Measurements from ENCODE around the gene RAD51B.

The RAD51B gene

DNA sequence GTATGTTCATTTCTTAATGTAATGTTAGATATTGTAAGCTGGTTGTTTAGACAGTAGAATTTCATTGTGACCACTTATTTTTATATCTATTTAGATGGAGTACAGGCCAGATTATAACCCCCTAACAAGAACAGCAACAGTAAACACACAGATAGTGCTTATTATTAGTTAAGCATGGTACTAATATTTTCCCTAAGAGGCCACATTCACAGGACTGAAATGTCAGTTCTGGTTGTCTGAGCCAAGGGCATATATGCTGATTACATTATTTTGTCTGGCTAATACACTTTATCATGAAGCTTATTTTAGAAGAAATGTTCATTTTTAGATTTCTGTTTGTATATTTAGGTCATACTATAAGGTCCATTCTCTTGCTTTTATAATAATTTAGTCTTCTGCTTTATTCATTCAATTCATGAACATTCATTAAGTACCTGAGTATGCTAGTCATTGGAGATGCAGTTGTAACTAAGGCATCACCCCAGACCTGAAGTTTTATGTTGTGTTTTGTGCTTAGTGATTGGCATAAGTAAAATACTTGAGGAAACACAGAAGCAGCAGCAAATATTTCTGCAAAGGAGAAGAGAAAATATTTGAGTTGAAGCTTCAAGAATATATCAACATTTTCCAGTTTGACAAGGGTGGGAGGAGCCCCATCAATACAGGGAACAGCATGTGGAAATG is 413.7 kb downstream of the RAD51B start:
- TF ChIP-seq, protein P1, sequence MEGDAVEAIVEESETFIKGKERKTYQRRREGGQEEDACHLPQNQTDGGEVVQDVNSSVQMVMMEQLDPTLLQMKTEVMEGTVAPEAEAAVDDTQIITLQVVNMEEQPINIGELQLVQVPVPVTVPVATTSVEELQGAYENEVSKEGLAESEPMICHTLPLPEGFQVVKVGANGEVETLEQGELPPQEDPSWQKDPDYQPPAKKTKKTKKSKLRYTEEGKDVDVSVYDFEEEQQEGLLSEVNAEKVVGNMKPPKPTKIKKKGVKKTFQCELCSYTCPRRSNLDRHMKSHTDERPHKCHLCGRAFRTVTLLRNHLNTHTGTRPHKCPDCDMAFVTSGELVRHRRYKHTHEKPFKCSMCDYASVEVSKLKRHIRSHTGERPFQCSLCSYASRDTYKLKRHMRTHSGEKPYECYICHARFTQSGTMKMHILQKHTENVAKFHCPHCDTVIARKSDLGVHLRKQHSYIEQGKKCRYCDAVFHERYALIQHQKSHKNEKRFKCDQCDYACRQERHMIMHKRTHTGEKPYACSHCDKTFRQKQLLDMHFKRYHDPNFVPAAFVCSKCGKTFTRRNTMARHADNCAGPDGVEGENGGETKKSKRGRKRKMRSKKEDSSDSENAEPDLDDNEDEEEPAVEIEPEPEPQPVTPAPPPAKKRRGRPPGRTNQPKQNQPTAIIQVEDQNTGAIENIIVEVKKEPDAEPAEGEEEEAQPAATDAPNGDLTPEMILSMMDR (IDR thresholded peaks at IDR 0.05; ENCODE audit: low read depth, low read length) = no peak
- H3K4me3 ChIP-seq (ENCODE audit: low read depth, low read length) = no peak overlapping the region

DNA sequence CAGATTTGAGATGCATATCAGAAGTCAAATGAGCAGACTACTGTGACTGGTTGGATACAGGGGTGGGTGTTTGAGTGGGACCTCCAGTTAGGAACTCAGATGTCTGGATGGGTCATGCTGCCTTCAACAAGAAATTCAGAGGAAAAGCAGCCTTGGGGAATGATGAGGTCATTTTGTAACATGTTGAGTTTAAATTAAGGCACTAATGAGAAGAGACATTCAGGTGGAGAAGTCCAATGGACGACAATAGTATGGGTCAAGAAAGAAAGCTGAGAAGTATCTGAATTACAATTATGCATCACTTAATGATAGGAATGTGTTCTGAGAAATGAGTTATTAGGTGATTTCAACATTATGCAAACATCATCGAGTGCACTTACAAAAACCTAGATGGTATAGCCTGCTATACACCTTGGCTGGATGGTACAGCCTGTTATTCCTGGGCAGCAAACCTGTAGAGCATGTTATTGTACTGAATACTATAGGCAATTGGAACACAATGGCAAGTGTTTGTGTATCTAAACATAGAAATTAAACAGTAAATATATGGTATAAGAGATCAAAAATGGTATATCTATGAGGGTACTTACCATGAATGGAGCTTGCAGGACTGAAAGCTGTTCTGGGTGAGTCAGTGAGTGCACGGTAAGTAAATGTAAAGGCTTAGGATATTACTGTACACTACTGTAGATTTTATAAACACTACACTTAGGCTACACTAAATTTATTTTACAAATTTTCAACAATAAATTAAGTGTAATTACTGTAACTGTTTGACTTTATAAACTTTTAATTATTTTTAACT is 414.7 kb downstream of the RAD51B start:
- TF ChIP-seq, protein P1 (IDR thresholded peaks at IDR 0.05; ENCODE audit: low read depth, low read length) = no peak
- no peak overlapping the region for H3K4me3 ChIP-seq (ENCODE audit: low read depth, low read length)

DNA sequence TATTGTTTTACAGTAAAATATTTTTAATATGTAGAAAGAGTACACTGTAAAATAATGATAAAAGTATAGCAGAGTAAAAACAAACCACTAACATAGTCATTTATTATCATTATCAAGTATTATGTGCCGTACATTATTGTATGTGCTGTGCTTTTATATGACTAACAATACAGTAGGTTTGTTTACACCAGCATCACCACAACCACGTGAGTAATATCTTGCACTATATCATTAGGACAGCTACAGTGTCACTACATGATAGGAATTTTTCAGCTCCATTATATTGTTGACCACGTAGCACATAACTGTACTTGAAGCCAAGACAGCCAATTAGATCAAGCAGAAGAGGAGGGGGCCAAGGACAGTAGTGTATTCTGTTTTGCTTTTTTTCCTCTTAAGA is 415.4 kb downstream of the RAD51B start:
- no peak overlapping the region for H3K4me3 ChIP-seq (ENCODE audit: low read depth, low read length)

DNA sequence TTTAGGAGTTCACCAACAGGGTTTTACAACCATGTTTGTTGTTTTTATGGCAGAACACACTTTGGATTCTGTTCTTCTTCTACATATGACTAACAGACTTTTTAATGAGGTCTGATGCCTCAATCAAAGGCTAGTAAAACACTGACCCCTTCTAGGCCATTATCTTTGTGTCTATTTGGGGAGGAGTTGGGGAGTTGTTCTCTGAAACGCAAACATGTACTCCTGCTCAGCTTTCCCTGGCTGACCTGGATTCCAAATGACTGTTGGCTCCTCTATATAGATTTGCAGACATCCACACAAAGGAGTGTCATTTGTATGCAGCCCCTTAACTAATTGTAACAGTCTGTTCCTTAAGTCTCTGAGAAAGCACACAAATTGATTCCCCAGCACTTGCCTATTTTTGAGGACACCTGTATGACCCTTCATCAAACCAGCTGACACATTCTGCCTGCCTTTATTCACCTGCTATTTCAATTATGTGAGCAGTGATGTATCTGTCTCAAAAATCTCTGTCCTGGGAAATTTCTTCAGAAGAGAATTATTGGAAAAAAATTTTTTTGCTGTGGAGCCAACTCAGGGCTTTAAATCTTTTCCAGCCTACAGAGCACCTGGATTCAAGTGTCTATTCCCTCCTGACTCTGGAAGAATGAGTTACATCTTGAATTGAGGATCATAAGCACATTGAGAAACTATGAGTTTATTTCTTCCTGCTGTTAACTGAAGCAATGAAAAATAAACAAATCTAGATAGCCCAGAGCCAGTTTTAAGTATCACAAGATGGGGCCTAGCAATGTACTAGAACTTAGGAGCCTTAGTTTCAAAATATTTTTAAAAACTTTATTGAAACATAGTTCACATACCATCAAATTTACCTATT is 417.2 kb downstream of the RAD51B start:
- TF ChIP-seq, protein P1 (IDR thresholded peaks at IDR 0.05; ENCODE audit: low read depth, low read length) = no peak
- no peak overlapping the region for H3K4me3 ChIP-seq (ENCODE audit: low read depth, low read length)

More for the DNA sequence above, 415.4 kb downstream of the RAD51B start:
- TF ChIP-seq, protein P1 (IDR thresholded peaks at IDR 0.05; ENCODE audit: low read depth, low read length) = no peak

DNA sequence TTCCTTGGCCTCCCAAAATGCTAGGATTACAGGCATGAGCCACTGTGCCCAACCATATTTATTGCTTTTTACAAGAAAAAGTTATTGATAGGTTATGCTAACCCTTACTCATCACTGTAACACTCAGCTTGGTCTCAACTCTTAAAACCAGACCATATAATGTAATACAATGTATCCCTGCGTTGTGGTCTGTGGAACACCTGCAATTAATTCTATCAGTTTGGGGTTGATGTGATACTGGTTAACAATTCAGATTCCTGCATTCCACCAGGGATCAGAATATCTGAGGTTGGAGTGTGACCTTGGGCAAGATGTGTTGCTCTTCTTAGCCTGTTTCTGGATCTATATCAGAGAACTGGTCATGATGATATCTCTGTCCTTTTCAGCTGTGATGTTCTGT is 419.0 kb downstream of the RAD51B start:
- TF ChIP-seq, protein P1 (IDR thresholded peaks at IDR 0.05; ENCODE audit: low read depth, low read length) = no peak
- H3K4me3 ChIP-seq (ENCODE audit: low read depth, low read length) = no peak overlapping the region

DNA sequence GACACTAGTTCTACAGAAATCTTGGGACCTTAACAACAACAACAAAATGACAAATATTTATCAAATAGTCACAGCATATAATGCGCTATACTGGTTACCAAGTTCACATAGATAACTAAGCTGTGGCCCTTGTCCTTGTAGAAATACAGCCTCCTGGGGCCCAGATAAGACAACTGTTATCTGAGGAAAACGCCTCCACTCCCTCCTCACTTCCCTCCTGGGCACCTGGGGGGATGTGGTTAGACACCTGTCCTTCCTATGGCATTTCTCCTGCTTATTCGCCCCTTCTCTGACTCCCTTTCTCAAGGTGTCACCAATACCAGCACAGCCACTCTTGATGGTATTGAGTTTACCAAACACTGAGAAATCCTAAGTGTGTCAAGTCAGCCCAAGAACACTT is 419.4 kb downstream of the RAD51B start:
- H3K4me3 ChIP-seq (ENCODE audit: low read depth, low read length) = no peak overlapping the region
- TF ChIP-seq, protein P1 (IDR thresholded peaks at IDR 0.05; ENCODE audit: low read depth, low read length) = no peak
